ENCODE data around the gene LIMD2. TPM values are rescaled to one million over a fixed set of nuclear protein-coding genes. Genes with fewer than 3 reads are reported as not detected.
A peak's percentile ranks its signal among the peaks of the same experiment; 100 is the strongest.

Gene LIMD2
- total RNA-seq (2021) (119 and 127 TPM in 2 replicates), Bru-seq, nascent RNA (percentile 63 among the genes with signal in this experiment), BruChase-seq, experiment 1, labeled RNA remaining after a 2-hour chase (percentile 65 among the genes with signal in this experiment), BruChase-seq, experiment 2, labeled RNA remaining after a 6-hour chase (percentile 75 among the genes with signal in this experiment)
- long read RNA-seq, transcript LIMD2-203 (3 exons, 2,019 nt) = minor isoform, 6 of 391 reads
- long read RNA-seq, transcript LIMD2-202 (5 exons, 756 nt) = minor isoform, 5 of 391 reads
- long read RNA-seq, transcript LIMD2-201 (5 exons, 3,193 nt) = major isoform, 289 of 391 reads
- long read RNA-seq, partial matches to known transcripts = 21 of 391 reads
- long read RNA-seq, other reads (novel, unspliced or antisense) = 57 of 391 reads

DNA sequence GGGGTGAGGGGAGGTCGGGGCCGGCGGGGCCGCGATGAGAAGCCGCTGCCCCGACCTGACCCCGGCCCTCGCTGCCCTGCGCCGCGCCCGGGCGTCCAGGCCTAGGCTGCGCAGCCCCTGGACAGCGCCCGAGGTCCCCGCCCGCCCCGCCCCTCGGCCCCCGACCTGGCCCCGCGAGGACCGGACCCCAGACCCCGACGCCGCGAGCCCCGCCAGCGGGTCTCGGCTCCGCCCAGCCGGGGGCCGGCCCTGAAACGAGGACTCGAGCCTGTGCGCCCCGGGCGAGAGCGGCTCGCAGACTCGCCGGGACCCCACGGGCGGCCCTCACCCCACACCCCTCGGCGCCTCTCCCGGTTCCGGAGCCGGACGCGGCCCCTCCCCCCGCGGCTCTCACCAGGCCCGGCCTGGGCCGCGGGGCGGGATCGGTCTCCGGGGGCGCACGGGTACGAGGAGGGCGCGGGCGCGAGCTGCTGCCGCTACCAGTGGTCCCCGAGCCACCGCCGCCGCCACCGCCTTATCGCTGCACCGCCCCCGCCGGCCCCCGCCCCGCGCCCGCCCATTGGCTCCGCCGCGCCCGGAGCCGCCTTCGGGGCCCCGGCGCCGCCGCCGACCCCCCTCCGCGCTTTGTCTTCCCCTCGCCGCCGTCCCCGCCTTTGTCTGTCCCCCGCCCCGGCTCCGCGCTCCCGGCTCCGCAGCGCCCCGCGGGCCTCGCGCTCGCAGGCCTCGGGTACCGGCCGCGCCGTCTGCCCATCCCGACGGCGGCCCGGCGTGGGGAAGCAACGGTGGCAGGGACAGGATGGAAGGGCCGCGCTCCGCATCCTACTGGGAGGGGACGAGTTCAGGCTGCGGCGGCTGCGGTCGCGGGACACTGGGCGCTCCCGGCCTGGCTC is at the start of gene LIMD2:
Gene LIMD2, minus strand, starts transcription at position 488 of the 890 bp plus-strand sequence. CDS start 827 bp downstream, outside the sequence.
- Histone ChIP-seq H3K9me3 (ENCODE audit: low read depth, low read length, poor library complexity, severe bottlenecking) (no peaks in the 10 kb centered on the region), H3K27me3 (replicated peaks; ENCODE audit: insufficient read depth, low read depth, low read length, poor library complexity) (no peaks in the 10 kb centered on the region), H3K4me3 (ENCODE audit: low read depth, low read length, poor library complexity, severe bottlenecking) (peak within 1 kb of the TSS; percentile 76), H3K4me1 (ENCODE audit: insufficient read depth, low read length, poor library complexity, severe bottlenecking) (peaks cover 34% of the 10 kb centered on the region), H3K27ac (ENCODE audit: low read depth, low read length, poor library complexity, severe bottlenecking) (peak within 1 kb of the TSS; percentile 84), H3K36me3 (ENCODE audit: insufficient read depth, low read length, poor library complexity, severe bottlenecking) (peaks cover 11% of the 10 kb centered on the region)
- BruUV-seq (replicated peaks) = no TSS peak
- intact Hi-C loops (cut with micrococcal nuclease; ENCODE audit: unreplicated experiment) = loop anchor here (2.0 to 10.0 kb wide), 3 partner anchors 78 to 275 kb away; partner anchors contain the start of gene MAP3K3
- ChIA-PET CTCF (no interaction called here), POLR2A (ENCODE audit: low non-redundant PET) (interaction anchor here (0.6 kb wide), 1 partner anchor 16 kb away, joined by 4 read pairs; no protein-coding TSS in a partner anchor)
- DNase-seq (ENCODE audit: low spot score) = peak; percentile 80
- TF ChIP-seq CTCF (conservative IDR thresholded peaks at IDR 0.05; ENCODE audit: low read depth, low read length) (no peak), EZH2 (IDR thresholded peaks at IDR 0.05; ENCODE audit: borderline replicate concordance, low read depth, low read length, poor library complexity, severe bottlenecking) (no peak)

GRCh38 chr17:63741408-63742173 is 41.7 kb upstream of the LIMD2 start, which contains the start of gene STRADA:
STRADA (minus strand) TSS chr17:63741799; CDS start chr17:63728369, 13,430 bp downstream.
- Histone ChIP-seq H3K27ac (ENCODE audit: low read depth, low read length, poor library complexity, severe bottlenecking) (peak within 1 kb of the TSS; percentile 93), H3K36me3 (ENCODE audit: insufficient read depth, low read length, poor library complexity, severe bottlenecking) (peaks cover 8% of the 10 kb centered on the region), H3K27me3 (replicated peaks; ENCODE audit: insufficient read depth, low read depth, low read length, poor library complexity) (no peaks in the 10 kb centered on the region), H3K4me1 (ENCODE audit: insufficient read depth, low read length, poor library complexity, severe bottlenecking) (peaks cover 4% of the 10 kb centered on the region), H3K4me3 (ENCODE audit: low read depth, low read length, poor library complexity, severe bottlenecking) (peak within 1 kb of the TSS; percentile 91), H3K9me3 (ENCODE audit: low read depth, low read length, poor library complexity, severe bottlenecking) (no peaks in the 10 kb centered on the region)
- no TSS peak for BruUV-seq (replicated peaks)
- ChIA-PET POLR2A (ENCODE audit: low non-redundant PET) (no interaction called here), CTCF (interaction anchor here (0.7 kb wide), 1 partner anchor 41 kb away, joined by 3 read pairs; no protein-coding TSS in a partner anchor)
- DNase-seq (ENCODE audit: low spot score) = peak; percentile 99
- no peak for TF ChIP-seq CTCF (conservative IDR thresholded peaks at IDR 0.05; ENCODE audit: low read depth, low read length)
- TF ChIP-seq EZH2 (IDR thresholded peaks at IDR 0.05; ENCODE audit: borderline replicate concordance, low read depth, low read length, poor library complexity, severe bottlenecking) = no peak
- intact Hi-C loops (cut with micrococcal nuclease; ENCODE audit: unreplicated experiment) = no loop called here

GRCh38 chr17:63741143-63741407 is 41.1 kb upstream of the LIMD2 start:
- peaks cover 3% of the 10 kb centered on the region for H3K36me3 ChIP-seq (ENCODE audit: insufficient read depth, low read length, poor library complexity, severe bottlenecking)
- BruUV-seq (replicated peaks) = no TSS peak
- H3K4me3 ChIP-seq (ENCODE audit: low read depth, low read length, poor library complexity, severe bottlenecking) = peak overlapping the region; percentile 91
- ChIA-PET CTCF (no interaction called here), POLR2A (ENCODE audit: low non-redundant PET) (no interaction called here)
- H3K4me1 ChIP-seq (ENCODE audit: insufficient read depth, low read length, poor library complexity, severe bottlenecking) = peaks cover 4% of the 10 kb centered on the region
- DNase-seq (ENCODE audit: low spot score) = no peak
- H3K27me3 ChIP-seq (replicated peaks; ENCODE audit: insufficient read depth, low read depth, low read length, poor library complexity) = no peaks in the 10 kb centered on the region
- H3K9me3 ChIP-seq (ENCODE audit: low read depth, low read length, poor library complexity, severe bottlenecking) = no peaks in the 10 kb centered on the region
- H3K27ac ChIP-seq (ENCODE audit: low read depth, low read length, poor library complexity, severe bottlenecking) = peak overlapping the region; percentile 93
- TF ChIP-seq EZH2 (IDR thresholded peaks at IDR 0.05; ENCODE audit: borderline replicate concordance, low read depth, low read length, poor library complexity, severe bottlenecking) (no peak), CTCF (conservative IDR thresholded peaks at IDR 0.05; ENCODE audit: low read depth, low read length) (no peak)
- intact Hi-C loops (cut with micrococcal nuclease; ENCODE audit: unreplicated experiment) = no loop called here

Measured in A673 (cell line).